Panc1 (cell line): ENCODE results near the gene SPTBN1.

Experiments
- TCF7L2 ChIP-seq: IDR thresholded peaks from 2 replicates; pipeline ENCODE4 v1.6.1; 2011; ENCODE audit warnings: mild to moderate bottlenecking, low read depth, low read length, inconsistent platforms
- TF ChIP-seq, protein P1 (sequence below): fragments of 450-650 bp; IDR thresholded peaks from 2 replicates; pipeline ENCODE4 v1.5.1; 2017; ENCODE audit warnings: mild to moderate bottlenecking

DNA sequence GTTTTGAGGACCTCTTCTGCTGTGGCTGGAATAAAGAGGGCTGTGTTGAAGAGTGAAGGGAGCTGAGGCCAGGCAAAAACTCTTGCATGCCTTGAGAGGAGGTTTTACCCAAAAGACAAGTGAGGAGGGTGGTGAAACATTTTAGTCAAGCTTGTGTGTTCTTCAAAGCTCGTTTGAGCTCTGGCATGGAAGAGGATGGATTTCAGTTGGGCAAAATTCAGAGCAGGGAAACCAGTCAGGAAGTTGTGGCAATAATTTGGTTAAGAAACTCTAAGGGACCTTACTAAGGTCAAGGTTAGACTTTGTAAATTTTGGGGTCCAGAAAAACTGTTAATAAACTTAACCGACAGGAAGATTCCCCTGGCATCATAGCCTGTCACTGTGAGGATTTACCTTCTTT lies 34.7 kb downstream of the SPTBN1 start:
- TF ChIP-seq, protein P1, sequence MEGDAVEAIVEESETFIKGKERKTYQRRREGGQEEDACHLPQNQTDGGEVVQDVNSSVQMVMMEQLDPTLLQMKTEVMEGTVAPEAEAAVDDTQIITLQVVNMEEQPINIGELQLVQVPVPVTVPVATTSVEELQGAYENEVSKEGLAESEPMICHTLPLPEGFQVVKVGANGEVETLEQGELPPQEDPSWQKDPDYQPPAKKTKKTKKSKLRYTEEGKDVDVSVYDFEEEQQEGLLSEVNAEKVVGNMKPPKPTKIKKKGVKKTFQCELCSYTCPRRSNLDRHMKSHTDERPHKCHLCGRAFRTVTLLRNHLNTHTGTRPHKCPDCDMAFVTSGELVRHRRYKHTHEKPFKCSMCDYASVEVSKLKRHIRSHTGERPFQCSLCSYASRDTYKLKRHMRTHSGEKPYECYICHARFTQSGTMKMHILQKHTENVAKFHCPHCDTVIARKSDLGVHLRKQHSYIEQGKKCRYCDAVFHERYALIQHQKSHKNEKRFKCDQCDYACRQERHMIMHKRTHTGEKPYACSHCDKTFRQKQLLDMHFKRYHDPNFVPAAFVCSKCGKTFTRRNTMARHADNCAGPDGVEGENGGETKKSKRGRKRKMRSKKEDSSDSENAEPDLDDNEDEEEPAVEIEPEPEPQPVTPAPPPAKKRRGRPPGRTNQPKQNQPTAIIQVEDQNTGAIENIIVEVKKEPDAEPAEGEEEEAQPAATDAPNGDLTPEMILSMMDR = no peak
- TF ChIP-seq TCF7L2 = no peak
